Heart left ventricle (tissue), 13 donors: ENCODE results near the gene PLB1.

Experiments
- POLR2A ChIP-seq, 2 donors: fragments of 450-650 bp; IDR thresholded peaks; one replicate each; pipeline ENCODE4 v1.6.1; 2017; ENCODE audit warnings: antibody characterized with exemption in 2 of 2, mild to moderate bottlenecking in 2 of 2, moderate library complexity in 2 of 2
- TF ChIP-seq, protein P1 (sequence below), 12 donors: fragments of 200-600 bp; sonication (generic) in 4 of 12; IDR thresholded peaks; one replicate each; pipeline versions ENCODE4 v1.5.0 to v1.8.0; 2018 to 2022; ENCODE audit warnings: antibody characterized with exemption in 12 of 12, mild to moderate bottlenecking in 5 of 12
- donor health status: ischemic (EF 13 %, LVEDD 7.1; RV severe dilation, severe dysfunction).
- donor health status: DM: no; HTN: yes; CAD: no.
- donor health status: DM: no; HTN: no; CAD: no.
- donor health status: ischemic (EF 25% LVEDD 6.9; RV normal size, moderate dysfunction).
- donor health status: ischemic (EF 25% LVEDD 5.7; RV mildly dilated, moderate dysfunction).
- donor health status: ischemic (EF 35%, LVEDD 5.7; RV mildly dilated, moderate dysfunction).
- donor health status: nonischemic (EF 11% LVEDD 7.7; RV severe dilation, severe dysfunction).
- donor health status: DM: yes; HTN: yes; CAD: no.
- donor health status: PGD.
- donor health status: ischemic (EF 29% LVEDD 5.4; RV normal size, mild dysfunction).
- donor health status: nonischemic (EF 23%, LVEDD 6.1; RV moderate dilation, normal function).

DNA sequence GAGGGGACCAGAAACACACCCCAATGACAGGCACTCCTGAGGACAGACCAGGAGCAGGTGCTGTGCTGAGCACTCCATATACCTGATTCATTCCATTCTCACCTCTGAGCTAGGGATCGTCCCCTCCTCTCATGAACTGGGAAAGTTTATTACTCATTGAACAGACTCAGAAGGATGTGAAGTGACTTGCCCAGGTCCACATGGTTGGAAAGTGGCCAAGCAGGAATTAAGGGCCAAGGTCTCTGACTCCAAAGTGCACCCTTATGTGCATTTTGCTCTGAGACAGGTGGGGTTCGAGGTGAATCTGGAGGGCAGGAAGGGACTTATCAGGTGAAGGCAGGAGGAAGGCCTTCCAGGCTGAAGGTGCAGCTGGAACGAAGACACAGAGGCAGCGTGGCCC is 25.1 kb upstream of the PLB1 start:
- TF ChIP-seq, protein P1, sequence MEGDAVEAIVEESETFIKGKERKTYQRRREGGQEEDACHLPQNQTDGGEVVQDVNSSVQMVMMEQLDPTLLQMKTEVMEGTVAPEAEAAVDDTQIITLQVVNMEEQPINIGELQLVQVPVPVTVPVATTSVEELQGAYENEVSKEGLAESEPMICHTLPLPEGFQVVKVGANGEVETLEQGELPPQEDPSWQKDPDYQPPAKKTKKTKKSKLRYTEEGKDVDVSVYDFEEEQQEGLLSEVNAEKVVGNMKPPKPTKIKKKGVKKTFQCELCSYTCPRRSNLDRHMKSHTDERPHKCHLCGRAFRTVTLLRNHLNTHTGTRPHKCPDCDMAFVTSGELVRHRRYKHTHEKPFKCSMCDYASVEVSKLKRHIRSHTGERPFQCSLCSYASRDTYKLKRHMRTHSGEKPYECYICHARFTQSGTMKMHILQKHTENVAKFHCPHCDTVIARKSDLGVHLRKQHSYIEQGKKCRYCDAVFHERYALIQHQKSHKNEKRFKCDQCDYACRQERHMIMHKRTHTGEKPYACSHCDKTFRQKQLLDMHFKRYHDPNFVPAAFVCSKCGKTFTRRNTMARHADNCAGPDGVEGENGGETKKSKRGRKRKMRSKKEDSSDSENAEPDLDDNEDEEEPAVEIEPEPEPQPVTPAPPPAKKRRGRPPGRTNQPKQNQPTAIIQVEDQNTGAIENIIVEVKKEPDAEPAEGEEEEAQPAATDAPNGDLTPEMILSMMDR (IDR thresholded peaks at IDR 0.05): no peak
- TF ChIP-seq POLR2A (IDR thresholded peaks at IDR 0.05): no peak
